IMR-90 (cell line): ENCODE measurements around the gene CYTH1. TPM values are rescaled to one million over a fixed set of nuclear protein-coding genes. Genes with fewer than 3 reads are reported as not detected.

Source experiments
- ATAC-seq: fragments of 200-7000 bp; cut with Tn5 transposase; 2 replicates; pipeline ENCODE4 v1.9.1; 2020; ENCODE audit warnings: low read depth, mild to moderate bottlenecking, moderate library complexity
- BruUV-seq: library from RNA; stranded (reverse); fragments of 400-500 nt; replicated peaks from 2 replicates; lab custom pipeline; 2021; lab: Mats Ljungman, UMichigan
- CTCF ChIA-PET: fragments of 300-600 bp; formaldehyde crosslinking; extraction: SDS; loops from one replicate; lab custom pipeline; 2021; ENCODE audit warnings: antibody characterized with exemption; lab: Yijun Ruan, JAX
- POLR2A ChIA-PET: fragments of 300-600 bp; sonication (Branson Sonifier 250); formaldehyde crosslinking; loops from one replicate; lab custom pipeline; 2022; ENCODE audit warnings: antibody characterized with exemption; ENCODE audit not compliant: unreplicated experiment; lab: Charles Lee
- DNase-seq: peaks from one replicate; pipeline ENCODE4 v3.0.0; 2013
- H2AFZ ChIP-seq: replicated peaks from 2 replicates; pipeline ENCODE3; 2013; ENCODE audit warnings: low read length, mild to moderate bottlenecking; ENCODE audit not compliant: poor library complexity
- H2AK5ac ChIP-seq: 2 replicates; pipeline ENCODE4 v1.6.1; 2013; ENCODE audit warnings: low read depth, low read length, inconsistent platforms
- H2AK9ac ChIP-seq: replicated peaks from 2 replicates; pipeline ENCODE3; 2013; ENCODE audit warnings: mild to moderate bottlenecking, low read depth, low read length, moderate library complexity; ENCODE audit not compliant: poor library complexity
- H2BK120ac ChIP-seq: 2 replicates; pipeline ENCODE4 v1.6.1; 2013; ENCODE audit warnings: low read depth, low read length, inconsistent platforms
- H2BK15ac ChIP-seq: 3 replicates; pipeline ENCODE4 v1.6.1; 2013; ENCODE audit warnings: low read depth, low read length, inconsistent platforms
- H2BK20ac ChIP-seq: 2 replicates; pipeline ENCODE4 v1.6.1; 2013; ENCODE audit warnings: low read depth, mild to moderate bottlenecking, inconsistent platforms, low read length, moderate library complexity
- H2BK5ac ChIP-seq: 2 replicates; pipeline ENCODE4 v1.6.1; 2013; ENCODE audit warnings: mild to moderate bottlenecking, low read depth, low read length, inconsistent platforms; ENCODE audit not compliant: poor library complexity, severe bottlenecking
- H3K14ac ChIP-seq: replicated peaks from 2 replicates; pipeline ENCODE4 v1.6.1; 2013; ENCODE audit warnings: low read depth, low read length, inconsistent platforms
- H3K18ac ChIP-seq: 2 replicates; pipeline ENCODE4 v1.6.1; 2013; ENCODE audit warnings: low read depth, low read length, control low read depth
- H3K23ac ChIP-seq: 2 replicates; pipeline ENCODE4 v1.6.1; 2013; ENCODE audit warnings: low read depth, low read length, inconsistent platforms
- H3K27ac ChIP-seq: 2 replicates; pipeline ENCODE4 v1.5.1; 2013; ENCODE audit warnings: mild to moderate bottlenecking, control low read depth, low read length; ENCODE audit not compliant: insufficient read depth
- H3K27me3 ChIP-seq: 2 replicates; pipeline ENCODE4 v1.6.1; 2013; ENCODE audit warnings: low read length; ENCODE audit not compliant: control insufficient read depth, insufficient read depth
- H3K36me3 ChIP-seq: 2 replicates; pipeline ENCODE4 v1.6.1; 2013; ENCODE audit warnings: low read length, mixed read lengths; ENCODE audit not compliant: control insufficient read depth, insufficient read depth
- H3K4ac ChIP-seq: 2 replicates; pipeline ENCODE4 v1.6.1; 2013; ENCODE audit warnings: low read depth, low read length, inconsistent platforms
- H3K4me1 ChIP-seq: 2 replicates; pipeline ENCODE4 v1.6.1; 2013; ENCODE audit warnings: low read length, mixed read lengths; ENCODE audit not compliant: control insufficient read depth, insufficient read depth
- H3K4me2 ChIP-seq: 2 replicates; pipeline ENCODE4 v1.6.1; 2013; ENCODE audit warnings: low read depth, mild to moderate bottlenecking, control low read depth, low read length, moderate library complexity
- H3K4me3 ChIP-seq: 2 replicates; pipeline ENCODE4 v1.5.1; 2013; ENCODE audit warnings: low read depth, mild to moderate bottlenecking, control low read depth, low read length, moderate library complexity; ENCODE audit not compliant: insufficient read depth
- H3K56ac ChIP-seq: 2 replicates; pipeline ENCODE4 v1.6.1; 2013; ENCODE audit warnings: low read length, inconsistent platforms; ENCODE audit not compliant: insufficient read depth; ENCODE audit errors: extremely low read depth
- H3K79me1 ChIP-seq, 2 experiments: 2 replicates each; pipeline ENCODE4 v1.6.1; 2013; ENCODE audit warnings: low read length in 2 of 2, inconsistent platforms in 1 of 2, low read depth in 1 of 2
- H3K9ac ChIP-seq: 2 replicates; pipeline ENCODE4 v1.6.1; 2013; ENCODE audit warnings: low read depth, low read length, control low read depth
- H3K9me1 ChIP-seq: 2 replicates; pipeline ENCODE4 v1.6.1; 2013; ENCODE audit warnings: low read length, inconsistent platforms; ENCODE audit not compliant: insufficient read depth
- H3K9me3 ChIP-seq: 2 replicates; pipeline ENCODE4 v1.6.1; 2013; ENCODE audit warnings: low read length; ENCODE audit not compliant: control insufficient read depth, insufficient read depth
- H4K20me1 ChIP-seq: 2 replicates; pipeline ENCODE4 v1.6.1; 2013; ENCODE audit warnings: low read length, inconsistent platforms; ENCODE audit not compliant: insufficient read depth
- H4K5ac ChIP-seq: 2 replicates; pipeline ENCODE4 v1.6.1; 2013; ENCODE audit warnings: mild to moderate bottlenecking, low read depth, low read length, control low read depth
- H4K8ac ChIP-seq, 2 experiments: 2 replicates each; pipeline ENCODE4 v1.6.1; 2013; ENCODE audit warnings: low read depth in 2 of 2, low read length in 2 of 2, control low read depth in 1 of 2, inconsistent platforms in 1 of 2
- H4K91ac ChIP-seq: 2 replicates; pipeline ENCODE4 v1.6.1; 2013; ENCODE audit warnings: low read depth, low read length, inconsistent platforms; ENCODE audit not compliant: insufficient read depth
- BHLHE40 ChIP-seq: fragments of 150-350 bp; IDR thresholded peaks from 2 replicates; pipeline ENCODE4 v1.6.1; 2016; ENCODE audit warnings: mild to moderate bottlenecking, low read depth, low read length
- CEBPB ChIP-seq: IDR thresholded peaks from 2 replicates; pipeline ENCODE4 v1.6.1; 2012; ENCODE audit warnings: low read depth, low read length, improper control_type of control experiment
- CHD1 ChIP-seq: IDR thresholded peaks from 2 replicates; pipeline ENCODE4 v1.6.1; 2012; ENCODE audit warnings: low read depth, low read length, improper control_type of control experiment
- MAFK ChIP-seq: IDR thresholded peaks from 2 replicates; pipeline ENCODE4 v1.6.1; 2012; ENCODE audit warnings: low read depth, low read length, improper control_type of control experiment
- NFE2L2 ChIP-seq: fragments of 150-350 bp; IDR thresholded peaks from 2 replicates; pipeline ENCODE4 v1.6.1; 2016; ENCODE audit warnings: low read depth, mild to moderate bottlenecking, low read length
- POLR2A ChIP-seq: IDR thresholded peaks from 2 replicates; pipeline ENCODE4 v1.6.1; 2012; ENCODE audit warnings: mild to moderate bottlenecking, low read depth, low read length
- RAD21 ChIP-seq: IDR thresholded peaks from 2 replicates; pipeline ENCODE4 v1.6.1; 2012; ENCODE audit warnings: low read length, improper control_type of control experiment
- RCOR1 ChIP-seq: IDR thresholded peaks from 2 replicates; pipeline ENCODE4 v1.6.1; 2012; ENCODE audit warnings: mild to moderate bottlenecking, low read length, improper control_type of control experiment; ENCODE audit not compliant: insufficient replicate concordance
- RFX5 ChIP-seq: IDR thresholded peaks from 2 replicates; pipeline ENCODE4 v1.8.0; 2012; ENCODE audit warnings: low read depth, mild to moderate bottlenecking, low read length, moderate library complexity
- SMC3 ChIP-seq: fragments of 150-350 bp; IDR thresholded peaks from 2 replicates; pipeline ENCODE4 v1.6.1; 2016; ENCODE audit warnings: low read depth, mild to moderate bottlenecking, antibody characterized with exemption, low read length, moderate library complexity
- WGBS, 2 experiments: methylation state at CpG; one replicate each; pipeline versions ENCODE4 v1.1.5 to v1.1.7; 2013; ENCODE audit warnings: missing lambda C conversion rate in 2 of 2; ENCODE audit not compliant: insufficient read length in 1 of 2; ENCODE audit errors: extremely low coverage in 2 of 2; 5-methylcytosine and 5-hydroxymethylcytosine counted together
- dilution Hi-C: fragments of 300-500 bp; cut with HindIII; formaldehyde crosslinking; loops from one replicate; pipeline ENCODE4 v1.14.3; 2018; ENCODE audit warnings: low sequenced_read_pairs; ENCODE audit not compliant: unreplicated experiment
- in situ Hi-C: fragments of 300-500 bp; cut with MboI; formaldehyde crosslinking; loops from 3 replicates; pipeline ENCODE4 v1.14.3; 2019; ENCODE audit warnings: low sequenced_read_pairs, inconsistent platforms, mixed read lengths
- intact Hi-C: fragments of 100-400 bp; cut with micrococcal nuclease; formaldehyde crosslinking; loops from 2 replicates; pipeline ENCODE4 v1.10.0; 2022
- polyA plus RNA-seq, 3 experiments: library from polyadenylated mRNA; depleted of rRNA; stranded (reverse); fragments of >200 nt; gene quantifications; 2 replicates each; pipeline ENCODE4 v1.2.3, GENCODE V29; 2012; ENCODE audit warnings: low replicate concordance in 1 of 3
- total RNA-seq: library from RNA; depleted of rRNA; stranded (reverse); fragments of >200 nt; gene quantifications from 2 replicates; pipeline ENCODE4 v1.2.3, GENCODE V29; 2012
- TF ChIP-seq, protein P1 (sequence below): fragments of 150-350 bp; IDR thresholded peaks from 2 replicates; pipeline ENCODE4 v1.6.1; 2016; ENCODE audit warnings: low read depth, mild to moderate bottlenecking, low read length, moderate library complexity, borderline replicate concordance
- TF ChIP-seq, protein P2 (sequence below): conservative IDR thresholded peaks from 2 replicates; pipeline ENCODE4 v1.5.1; 2012; ENCODE audit warnings: mild to moderate bottlenecking, low read depth, low read length, improper control_type of control experiment

Gene CYTH1
- total and polyA plus RNA-seq, 2 of the 4 experiments (the other 2 are of a cell fraction) = 7.9 to 12.4 TPM

DNA sequence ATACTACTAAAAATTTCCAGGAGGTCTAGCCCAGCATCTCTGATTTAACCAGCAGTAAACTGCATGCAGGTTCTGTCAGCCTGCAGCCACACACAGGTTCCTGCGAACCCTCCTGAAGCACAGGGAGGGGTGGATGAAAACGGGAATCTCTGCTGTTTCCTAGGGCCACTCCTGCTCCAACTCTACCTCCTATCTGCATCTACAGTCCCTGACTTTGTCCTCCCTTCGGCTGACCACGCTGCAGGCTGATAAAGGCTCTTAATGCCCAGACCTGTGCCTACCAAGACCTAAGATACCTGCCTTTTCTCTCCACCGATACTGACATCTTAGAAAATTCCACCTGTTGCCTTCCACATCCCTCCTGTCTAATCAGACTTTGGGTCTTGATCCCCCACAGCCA lies 50.2 kb downstream of the CYTH1 start (continued):
- TF ChIP-seq CHD1 (no peak), POLR2A (no peak)

DNA sequence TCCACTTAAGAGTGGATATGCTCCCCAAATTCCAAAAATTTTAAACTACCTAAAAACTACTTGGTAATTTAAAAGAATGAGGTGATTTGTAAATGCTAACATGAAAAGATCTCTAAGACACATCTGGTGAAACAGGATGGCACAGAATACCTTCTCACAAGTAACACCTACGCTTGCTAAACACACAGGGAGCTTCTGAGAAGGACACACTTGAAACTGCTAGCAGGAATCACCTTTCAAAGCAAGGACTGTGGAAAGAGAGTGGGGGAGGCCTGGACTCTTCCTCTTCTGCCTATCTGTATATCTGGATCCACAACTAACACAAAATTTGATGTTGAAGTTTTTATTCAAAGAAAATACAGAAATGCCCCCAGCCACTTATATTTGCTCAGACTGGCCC lies 52.4 kb downstream of the CYTH1 start:
- H3K23ac ChIP-seq = no peak overlapping the region
- in situ Hi-C loops = no loop called here

More for the DNA sequence above, 52.4 kb downstream of the CYTH1 start:
- dilution Hi-C loops = no loop called here
- Histone ChIP-seq H2BK15ac (no peak overlapping the region), H2BK5ac (no peak overlapping the region), H2BK120ac (no peak overlapping the region), H3K56ac (no peak overlapping the region), H4K91ac (no peak overlapping the region), H2AFZ (no peak overlapping the region), H3K9ac (no peak overlapping the region), H3K14ac (no peak overlapping the region), H3K27ac (no peak overlapping the region), H3K79me1 (peaks cover 19 to 43% of the 10 kb centered on the region in 2 experiments), H4K20me1 (peaks cover 16% of the 10 kb centered on the region), H3K4me1 (peaks cover under 1% of the 10 kb centered on the region), H2BK20ac (no peak overlapping the region), H2AK9ac (no peak overlapping the region), H2AK5ac (no peak overlapping the region), H3K4me2 (no peak overlapping the region), H3K36me3 (no peaks in the 10 kb centered on the region), H4K5ac (no peak overlapping the region), H3K18ac (no peak overlapping the region), H3K9me3 (no peaks in the 10 kb centered on the region), H3K27me3 (no peaks in the 10 kb centered on the region), H3K4me3 (no peak overlapping the region), H3K4ac (no peak overlapping the region), H4K8ac (no peak overlapping the region), H3K9me1 (peaks cover 11% of the 10 kb centered on the region; the same call in 1 of the 2 replicates)
- TF ChIP-seq BHLHE40 = no peak
- TF ChIP-seq SMC3 = no peak
- TF ChIP-seq RCOR1 = no peak
- TF ChIP-seq CEBPB = no peak
- TF ChIP-seq, protein P1, sequence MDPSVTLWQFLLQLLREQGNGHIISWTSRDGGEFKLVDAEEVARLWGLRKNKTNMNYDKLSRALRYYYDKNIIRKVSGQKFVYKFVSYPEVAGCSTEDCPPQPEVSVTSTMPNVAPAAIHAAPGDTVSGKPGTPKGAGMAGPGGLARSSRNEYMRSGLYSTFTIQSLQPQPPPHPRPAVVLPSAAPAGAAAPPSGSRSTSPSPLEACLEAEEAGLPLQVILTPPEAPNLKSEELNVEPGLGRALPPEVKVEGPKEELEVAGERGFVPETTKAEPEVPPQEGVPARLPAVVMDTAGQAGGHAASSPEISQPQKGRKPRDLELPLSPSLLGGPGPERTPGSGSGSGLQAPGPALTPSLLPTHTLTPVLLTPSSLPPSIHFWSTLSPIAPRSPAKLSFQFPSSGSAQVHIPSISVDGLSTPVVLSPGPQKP = no peak
- no peak for TF ChIP-seq MAFK
- TF ChIP-seq, protein P2, sequence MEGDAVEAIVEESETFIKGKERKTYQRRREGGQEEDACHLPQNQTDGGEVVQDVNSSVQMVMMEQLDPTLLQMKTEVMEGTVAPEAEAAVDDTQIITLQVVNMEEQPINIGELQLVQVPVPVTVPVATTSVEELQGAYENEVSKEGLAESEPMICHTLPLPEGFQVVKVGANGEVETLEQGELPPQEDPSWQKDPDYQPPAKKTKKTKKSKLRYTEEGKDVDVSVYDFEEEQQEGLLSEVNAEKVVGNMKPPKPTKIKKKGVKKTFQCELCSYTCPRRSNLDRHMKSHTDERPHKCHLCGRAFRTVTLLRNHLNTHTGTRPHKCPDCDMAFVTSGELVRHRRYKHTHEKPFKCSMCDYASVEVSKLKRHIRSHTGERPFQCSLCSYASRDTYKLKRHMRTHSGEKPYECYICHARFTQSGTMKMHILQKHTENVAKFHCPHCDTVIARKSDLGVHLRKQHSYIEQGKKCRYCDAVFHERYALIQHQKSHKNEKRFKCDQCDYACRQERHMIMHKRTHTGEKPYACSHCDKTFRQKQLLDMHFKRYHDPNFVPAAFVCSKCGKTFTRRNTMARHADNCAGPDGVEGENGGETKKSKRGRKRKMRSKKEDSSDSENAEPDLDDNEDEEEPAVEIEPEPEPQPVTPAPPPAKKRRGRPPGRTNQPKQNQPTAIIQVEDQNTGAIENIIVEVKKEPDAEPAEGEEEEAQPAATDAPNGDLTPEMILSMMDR = no peak
- TF ChIP-seq RFX5 = no peak
- TF ChIP-seq NFE2L2 = no peak
- no peak for TF ChIP-seq POLR2A
- no peak for TF ChIP-seq RAD21
- POLR2A ChIA-PET = no interaction called here
- WGBS, 2 experiments = no CpG with 5 or more reads among the region's 1 CpG
- intact Hi-C loops = no loop called here
- no TSS peak for BruUV-seq
- DNase-seq (no peak), ATAC-seq (no peak)
- CTCF ChIA-PET = no interaction called here
